Activated T-helper 2 cell treated with anti-CD3 and anti-CD28 coated beads, Interferon-gamma antibody, Interleukin-2, Interleukin-4, amounts not matched to agents 10 μg/mL and 5 μg/mL and 100 μg/mL, durations not matched to agents 14 hours and 24 hours and 36 hours (primary cell): ENCODE measurements around the gene HCRT. TPM values are rescaled to one million over a fixed set of nuclear protein-coding genes. Genes with fewer than 3 reads are reported as not detected.
A peak's percentile ranks its signal among the peaks of the same experiment; 100 is the strongest.
"Not testable (repeated sequence)": the region's sequence is repeated elsewhere in the genome, so short reads cannot be mapped to it uniquely, and the experiment has no call there.

Experiments
- DNase-seq: peaks from one replicate; pipeline ENCODE4 v3.0.0; 2021; ENCODE audit warnings: low spot score
- H3K27ac Mint-ChIP-seq: one replicate; pipeline ENCODE4 v1.8.0; 2021; ENCODE audit warnings: mixed read lengths
- H3K27me3 Mint-ChIP-seq: one replicate; pipeline ENCODE4 v1.8.0; 2021; ENCODE audit warnings: low read depth, mixed read lengths
- H3K36me3 Mint-ChIP-seq: one replicate; pipeline ENCODE4 v1.8.0; 2021; ENCODE audit warnings: low read depth, mixed read lengths
- H3K4me1 Mint-ChIP-seq: one replicate; pipeline ENCODE4 v1.8.0; 2021; ENCODE audit warnings: low read depth, mixed read lengths
- H3K4me3 Mint-ChIP-seq: one replicate; pipeline ENCODE4 v1.8.0; 2021; ENCODE audit warnings: low read depth, mild to moderate bottlenecking, moderate library complexity, mixed read lengths
- H3K9me3 Mint-ChIP-seq: one replicate; pipeline ENCODE4 v1.8.0; 2021; ENCODE audit warnings: mixed read lengths
- intact Hi-C: fragments of 100-400 bp; cut with micrococcal nuclease; formaldehyde crosslinking; loops from one replicate; pipeline ENCODE4 v1.15.1; 2023
- total RNA-seq: library from RNA; stranded (reverse); gene quantifications from 2 replicates; pipeline ENCODE4 v1.2.3, GENCODE V29; 2022

The HCRT gene
- total RNA-seq, 1 donor from 2014 or later = not detected

DNA sequence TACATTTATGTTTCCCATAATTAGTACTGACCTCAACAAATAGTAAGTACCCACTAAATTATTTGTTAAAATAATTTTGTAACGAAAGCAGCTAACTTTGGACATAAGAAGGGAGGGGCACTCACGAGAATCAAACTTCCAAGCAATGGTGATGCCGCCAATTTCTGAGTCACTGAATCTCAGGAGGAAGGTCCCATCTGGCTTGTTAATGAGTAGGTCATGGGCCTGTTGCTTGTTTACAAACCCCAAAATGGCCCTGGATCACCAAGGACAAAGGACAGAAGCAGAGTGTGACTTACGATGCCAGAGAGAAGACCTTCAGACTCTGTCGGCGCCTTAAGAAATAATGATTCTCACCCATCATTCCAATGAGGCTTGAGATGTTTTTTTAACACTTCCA, 24.8 kb upstream of the HCRT start:
- no peaks in the 10 kb centered on the region for H3K27me3 Mint-ChIP-seq
- H3K4me3 Mint-ChIP-seq = no peak overlapping the region
- intact Hi-C loops = no loop called here
- DNase-seq = no peak
- no peak overlapping the region for H3K27ac Mint-ChIP-seq
- peaks cover 7% of the 10 kb centered on the region for H3K4me1 Mint-ChIP-seq
- peaks cover 72% of the 10 kb centered on the region for H3K36me3 Mint-ChIP-seq
- H3K9me3 Mint-ChIP-seq = no peaks in the 10 kb centered on the region

DNA sequence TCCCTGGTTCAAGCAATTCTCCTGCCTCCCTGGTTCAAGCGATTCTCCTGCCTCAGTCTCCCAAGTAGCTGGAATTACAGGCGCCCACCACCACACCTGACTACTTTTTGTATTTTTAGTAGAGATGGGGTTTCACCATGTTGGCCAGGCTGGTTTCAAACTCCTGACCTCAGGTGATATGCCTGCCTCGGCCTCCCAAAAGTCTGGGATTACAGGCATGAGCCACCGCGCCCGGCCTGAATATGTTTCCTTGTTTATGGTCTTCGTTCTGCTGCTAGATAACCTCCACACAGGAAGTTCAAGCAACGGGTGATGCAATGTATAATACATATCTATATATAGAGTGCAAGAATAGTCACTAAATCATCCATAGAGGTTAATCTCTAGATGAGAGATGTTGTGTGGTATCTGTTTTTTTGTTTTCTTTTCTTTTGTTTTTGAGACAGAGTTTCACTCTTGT, 20.9 kb upstream of the HCRT start:
- H3K27me3 Mint-ChIP-seq, DNase-seq, H3K4me1 Mint-ChIP-seq, H3K4me3 Mint-ChIP-seq, intact Hi-C loops, H3K9me3 Mint-ChIP-seq, H3K27ac Mint-ChIP-seq: not testable (repeated sequence)
- H3K36me3 Mint-ChIP-seq = peaks cover 85% of the 10 kb centered on the region

DNA sequence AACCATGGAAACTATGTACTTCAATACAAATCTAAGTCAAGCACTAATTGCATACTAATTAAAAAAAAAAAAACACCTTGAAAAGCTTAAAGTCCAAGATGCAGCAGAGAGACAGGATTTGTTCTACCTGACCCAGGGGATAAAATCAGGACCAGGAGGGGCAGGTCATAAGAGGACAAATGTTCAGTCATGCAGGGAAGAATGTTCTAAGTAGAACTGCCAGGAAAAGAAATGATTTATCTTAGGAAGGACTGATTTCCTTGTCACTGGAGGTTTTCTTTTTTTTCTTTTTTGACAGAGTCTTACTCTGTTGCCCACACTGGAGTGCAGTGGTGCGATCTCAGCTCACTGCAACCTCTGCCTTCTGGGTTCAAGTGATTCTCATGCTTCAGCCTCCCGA, 18.1 kb upstream of the HCRT start:
- no peaks in the 10 kb centered on the region for H3K9me3 Mint-ChIP-seq
- no peak for DNase-seq
- H3K27me3 Mint-ChIP-seq = no peaks in the 10 kb centered on the region
- H3K4me3 Mint-ChIP-seq = no peak overlapping the region
- H3K4me1 Mint-ChIP-seq = no peaks in the 10 kb centered on the region
- no peak overlapping the region for H3K27ac Mint-ChIP-seq
- H3K36me3 Mint-ChIP-seq = peaks cover 79% of the 10 kb centered on the region
- intact Hi-C loops = no loop called here

DNA sequence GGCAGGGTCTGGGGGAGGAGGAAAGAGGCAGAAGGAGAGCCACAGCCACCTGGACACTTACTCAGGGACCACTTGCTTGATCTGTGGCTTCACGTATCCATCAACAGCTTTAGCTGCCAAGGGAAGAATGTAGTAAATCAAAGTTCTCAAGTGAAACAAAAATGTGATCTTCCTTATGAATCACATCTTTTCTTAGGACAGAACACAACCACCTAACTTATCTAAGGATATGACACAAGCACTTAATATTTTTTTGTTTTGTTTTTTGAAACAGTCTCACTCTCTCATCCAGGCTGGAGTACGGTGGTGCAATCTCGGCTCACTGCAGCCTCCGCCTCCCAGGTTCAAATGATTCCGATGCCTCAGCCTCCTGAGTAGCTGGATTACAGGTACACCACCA, 17.4 kb upstream of the HCRT start:
- H3K4me1 Mint-ChIP-seq = no peaks in the 10 kb centered on the region
- no peaks in the 10 kb centered on the region for H3K9me3 Mint-ChIP-seq
- no peak overlapping the region for H3K4me3 Mint-ChIP-seq
- DNase-seq = no peak
- peaks cover 78% of the 10 kb centered on the region for H3K36me3 Mint-ChIP-seq
- intact Hi-C loops = no loop called here
- no peaks in the 10 kb centered on the region for H3K27me3 Mint-ChIP-seq
- H3K27ac Mint-ChIP-seq = no peak overlapping the region

DNA sequence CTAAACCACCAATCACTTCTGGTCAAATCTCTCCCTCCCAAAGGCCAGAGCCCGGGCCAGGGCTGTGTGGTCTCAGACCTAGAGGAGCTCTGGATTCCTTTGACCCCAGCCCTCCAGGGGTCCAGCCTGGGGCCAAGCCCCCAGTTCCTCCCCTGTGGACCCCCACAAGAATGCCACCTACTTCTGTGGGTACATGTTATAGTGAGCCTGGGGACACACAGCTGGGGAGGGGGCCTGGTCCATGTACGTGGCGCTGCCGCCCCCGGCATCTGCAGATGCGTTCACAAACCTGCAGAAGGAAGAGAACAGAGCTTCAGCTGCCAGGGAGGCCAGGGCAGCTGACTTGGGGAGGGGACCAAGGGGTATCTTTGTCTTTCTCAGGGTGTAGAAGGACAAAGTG, 16.9 kb upstream of the HCRT start:
- intact Hi-C loops = no loop called here
- no peak for DNase-seq
- no peak overlapping the region for H3K27ac Mint-ChIP-seq
- H3K9me3 Mint-ChIP-seq = no peaks in the 10 kb centered on the region
- H3K4me3 Mint-ChIP-seq = no peak overlapping the region
- H3K4me1 Mint-ChIP-seq = no peaks in the 10 kb centered on the region
- no peaks in the 10 kb centered on the region for H3K27me3 Mint-ChIP-seq
- H3K36me3 Mint-ChIP-seq = peaks cover 73% of the 10 kb centered on the region

DNA sequence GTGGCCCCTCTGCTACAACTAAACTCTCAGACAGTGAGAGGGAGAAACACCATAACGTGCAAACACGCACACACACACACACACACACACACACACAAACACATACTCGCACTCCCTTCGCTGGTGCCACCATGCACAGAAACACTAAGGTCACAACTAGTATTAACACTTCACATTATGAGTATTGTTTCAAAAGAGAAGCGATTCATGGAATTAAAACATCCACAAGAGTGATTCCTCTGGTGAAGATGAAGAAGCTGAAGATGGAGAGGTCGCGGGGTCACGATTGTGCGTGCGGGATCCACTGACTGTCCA, 16.2 kb upstream of the HCRT start:
- Mint-ChIP-seq H3K9me3 (no peaks in the 10 kb centered on the region), H3K27me3 (no peaks in the 10 kb centered on the region), H3K4me3 (no peak overlapping the region), H3K36me3 (peaks cover 66% of the 10 kb centered on the region), H3K27ac (no peak overlapping the region), H3K4me1 (no peaks in the 10 kb centered on the region)
- DNase-seq = no peak
- intact Hi-C loops = no loop called here

DNA sequence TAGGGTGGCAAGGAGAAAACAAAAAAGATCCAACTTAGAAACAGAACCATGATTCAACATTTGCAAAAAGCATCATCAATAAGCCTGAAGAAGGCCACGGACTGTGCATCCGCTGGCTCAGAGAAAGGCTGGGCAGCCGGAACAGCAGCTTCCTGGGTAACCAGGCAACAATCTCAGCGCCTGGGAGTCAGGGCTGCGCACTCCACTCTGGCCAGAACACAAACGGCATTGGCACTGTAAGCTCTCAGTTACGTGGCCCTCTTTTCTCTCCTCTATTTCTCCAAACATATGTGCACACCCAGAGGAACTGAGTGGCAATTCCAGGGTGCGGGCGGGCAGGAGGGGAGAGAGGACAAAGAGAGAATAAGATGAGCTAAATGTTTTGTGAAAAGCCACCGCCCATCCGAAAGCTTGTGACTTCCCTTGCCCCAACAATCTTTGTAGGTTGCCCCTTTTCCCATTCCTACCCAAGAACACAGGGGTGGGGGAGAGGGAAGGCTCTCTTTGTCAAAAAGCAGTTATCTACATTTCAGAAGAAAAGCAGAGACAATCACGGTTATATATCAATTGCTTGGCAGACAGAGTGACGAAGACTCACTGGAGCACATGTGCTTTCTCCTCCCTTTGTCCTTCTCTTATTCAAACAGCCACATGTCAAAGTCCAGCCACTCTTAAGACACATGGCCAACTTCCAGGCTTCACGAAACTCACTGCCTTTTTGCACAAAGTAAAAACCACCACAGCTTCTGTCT, 15.6 kb upstream of the HCRT start:
- no peaks in the 10 kb centered on the region for H3K9me3 Mint-ChIP-seq
- H3K36me3 Mint-ChIP-seq = peaks cover 60% of the 10 kb centered on the region
- H3K27ac Mint-ChIP-seq = no peak overlapping the region
- H3K4me1 Mint-ChIP-seq = no peaks in the 10 kb centered on the region
- H3K27me3 Mint-ChIP-seq = no peaks in the 10 kb centered on the region
- DNase-seq = no peak
- intact Hi-C loops = no loop called here
- no peak overlapping the region for H3K4me3 Mint-ChIP-seq

DNA sequence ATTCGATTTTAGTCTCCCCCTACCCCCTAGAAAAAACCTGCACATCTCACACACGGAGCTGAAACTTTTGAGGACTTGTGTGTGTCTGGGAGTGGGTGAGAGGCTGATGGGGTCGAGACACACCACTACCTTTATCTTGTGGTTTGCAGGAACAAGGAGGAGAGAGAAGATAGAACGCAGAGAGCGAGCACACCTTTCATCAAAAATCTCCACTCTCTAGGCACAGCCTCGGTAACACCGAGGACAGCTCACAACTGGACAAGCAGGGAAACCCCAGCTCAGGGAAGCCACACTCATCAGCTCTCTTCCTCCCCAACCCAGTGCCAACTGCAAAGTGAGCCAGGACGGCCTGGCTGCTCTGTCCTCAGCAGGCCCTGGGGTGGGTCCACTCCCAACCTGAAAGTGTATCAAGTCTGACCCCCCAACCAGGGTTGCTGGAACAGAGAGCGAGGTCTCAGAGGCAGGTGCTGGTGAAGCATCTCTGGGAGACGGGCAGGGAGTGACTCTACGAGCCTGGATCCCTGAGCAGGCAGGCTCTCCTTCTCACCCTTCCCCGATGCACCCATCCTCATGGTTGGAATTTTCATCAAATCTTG, 14.3 kb upstream of the HCRT start:
- H3K36me3 Mint-ChIP-seq = peaks cover 47% of the 10 kb centered on the region
- no peak overlapping the region for H3K27ac Mint-ChIP-seq
- intact Hi-C loops = no loop called here
- H3K27me3 Mint-ChIP-seq = no peaks in the 10 kb centered on the region
- H3K4me3 Mint-ChIP-seq = no peak overlapping the region
- peaks cover 4% of the 10 kb centered on the region for H3K4me1 Mint-ChIP-seq
- DNase-seq = no peak
- H3K9me3 Mint-ChIP-seq = no peaks in the 10 kb centered on the region

DNA sequence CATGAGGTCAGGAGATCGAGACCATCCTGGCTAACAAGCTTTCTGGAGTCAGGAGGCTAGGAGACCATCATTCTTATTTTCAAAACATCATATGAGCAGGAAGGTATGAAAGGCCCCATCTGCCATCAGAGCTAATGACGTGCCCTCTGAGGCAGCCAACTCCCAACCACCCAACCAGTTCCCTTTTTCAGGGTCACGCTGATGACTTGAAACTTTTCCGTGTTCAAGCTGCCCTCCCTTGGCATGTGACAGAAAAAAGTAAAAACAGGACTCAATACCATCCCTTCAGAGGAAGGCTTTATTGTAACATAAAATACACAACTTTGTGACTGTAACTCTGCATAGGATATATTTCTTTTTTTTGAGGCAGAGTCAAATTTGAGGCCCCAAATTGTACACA, 13.6 kb upstream of the HCRT start:
- no peak for DNase-seq
- intact Hi-C loops = no loop called here
- no peaks in the 10 kb centered on the region for H3K27me3 Mint-ChIP-seq
- H3K4me1 Mint-ChIP-seq = peaks cover 8% of the 10 kb centered on the region
- no peak overlapping the region for H3K27ac Mint-ChIP-seq
- peaks cover 41% of the 10 kb centered on the region for H3K36me3 Mint-ChIP-seq
- no peaks in the 10 kb centered on the region for H3K9me3 Mint-ChIP-seq
- no peak overlapping the region for H3K4me3 Mint-ChIP-seq

DNA sequence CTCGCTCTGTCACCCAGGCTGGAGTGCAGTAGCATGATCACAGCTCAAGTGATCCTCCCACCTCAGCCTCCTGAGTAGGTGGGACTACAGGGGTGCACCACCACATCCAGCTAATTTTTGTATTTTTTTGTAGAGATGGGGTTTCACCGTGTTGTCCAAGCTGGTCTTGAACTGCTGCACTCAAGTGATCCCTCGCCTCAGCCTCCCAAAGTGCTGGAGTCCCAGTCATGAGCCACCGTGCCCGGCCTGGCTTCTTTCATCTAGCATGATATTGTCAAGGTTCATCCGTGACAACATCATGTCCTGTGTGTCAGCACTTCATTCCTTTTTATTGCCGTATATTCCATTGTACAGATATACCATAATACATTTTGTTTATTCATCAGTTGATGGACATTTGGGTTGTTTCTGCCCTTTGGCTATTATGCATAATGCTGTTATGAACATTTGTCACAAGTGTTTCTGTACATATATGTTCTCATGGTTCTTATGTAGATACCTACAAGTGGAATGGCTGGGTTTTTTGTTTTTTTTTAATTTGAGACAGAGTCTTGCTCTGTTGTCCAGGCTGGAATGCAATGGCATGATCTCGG, 12.4 kb upstream of the HCRT start:
- H3K27ac Mint-ChIP-seq = no peak overlapping the region
- peaks cover 15% of the 10 kb centered on the region for H3K4me1 Mint-ChIP-seq
- intact Hi-C loops = no loop called here
- H3K36me3 Mint-ChIP-seq = peaks cover 31% of the 10 kb centered on the region
- no peak for DNase-seq
- H3K4me3 Mint-ChIP-seq = no peak overlapping the region
- no peaks in the 10 kb centered on the region for H3K9me3 Mint-ChIP-seq
- H3K27me3 Mint-ChIP-seq = no peaks in the 10 kb centered on the region

DNA sequence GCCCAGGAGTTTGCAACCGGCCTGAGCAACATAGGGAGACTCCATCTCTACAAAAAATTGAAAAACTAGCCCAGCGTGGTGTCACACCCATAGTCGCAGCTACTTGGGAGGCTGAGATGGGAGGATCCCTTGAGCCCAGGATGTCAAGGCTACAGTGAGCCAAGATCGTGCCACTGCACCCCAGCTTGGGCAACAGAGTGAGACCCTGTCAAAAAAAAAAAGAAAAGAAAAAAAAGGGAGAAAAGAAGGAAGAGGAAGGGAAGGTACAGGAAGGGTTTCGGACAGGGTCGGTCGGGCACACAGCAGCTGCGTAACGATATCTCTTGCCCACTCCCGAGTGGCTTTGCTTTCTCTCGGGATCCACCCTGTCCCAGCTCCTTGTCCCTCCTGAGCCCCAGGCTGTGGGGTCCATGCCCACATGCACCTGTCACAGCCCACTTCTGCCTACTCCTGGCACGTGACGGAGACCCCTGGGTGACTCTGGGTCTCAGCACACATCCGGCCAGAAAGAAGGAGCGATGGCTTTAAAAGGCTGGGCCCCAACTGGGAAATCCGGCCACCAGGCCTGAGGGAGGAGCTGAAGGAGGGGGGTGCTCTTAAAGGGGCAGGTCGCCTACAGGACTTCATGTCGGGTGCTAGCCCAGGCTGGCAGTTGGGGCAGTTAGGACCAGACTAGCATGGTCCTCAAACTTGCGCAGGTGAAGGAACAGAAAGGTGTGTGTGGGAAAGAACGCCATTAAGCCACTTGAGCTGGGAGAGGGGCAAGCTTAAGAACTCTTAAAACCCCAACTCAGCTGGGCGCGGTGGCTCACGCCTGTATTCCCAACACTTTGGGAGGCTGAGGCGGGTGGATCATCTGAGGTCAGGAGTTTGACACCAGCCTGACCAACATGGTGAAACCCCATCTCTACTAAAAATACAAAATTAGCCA, 9.0 kb upstream of the HCRT start, which contains the start of gene GHDC:
GHDC (minus strand) TSS at position 526 of the 931 bp plus-strand sequence. CDS start 913 bp downstream, outside the sequence.
- intact Hi-C loops = no loop called here
- DNase-seq = peak; percentile 74
- peak within 1 kb of the TSS; percentile 93 for H3K27ac Mint-ChIP-seq
- H3K4me3 Mint-ChIP-seq = peak within 1 kb of the TSS; percentile 96
- H3K4me1 Mint-ChIP-seq = peaks cover 17% of the 10 kb centered on the region
- H3K27me3 Mint-ChIP-seq = no peaks in the 10 kb centered on the region
- H3K36me3 Mint-ChIP-seq = peaks cover under 1% of the 10 kb centered on the region
- H3K9me3 Mint-ChIP-seq = no peaks in the 10 kb centered on the region

DNA sequence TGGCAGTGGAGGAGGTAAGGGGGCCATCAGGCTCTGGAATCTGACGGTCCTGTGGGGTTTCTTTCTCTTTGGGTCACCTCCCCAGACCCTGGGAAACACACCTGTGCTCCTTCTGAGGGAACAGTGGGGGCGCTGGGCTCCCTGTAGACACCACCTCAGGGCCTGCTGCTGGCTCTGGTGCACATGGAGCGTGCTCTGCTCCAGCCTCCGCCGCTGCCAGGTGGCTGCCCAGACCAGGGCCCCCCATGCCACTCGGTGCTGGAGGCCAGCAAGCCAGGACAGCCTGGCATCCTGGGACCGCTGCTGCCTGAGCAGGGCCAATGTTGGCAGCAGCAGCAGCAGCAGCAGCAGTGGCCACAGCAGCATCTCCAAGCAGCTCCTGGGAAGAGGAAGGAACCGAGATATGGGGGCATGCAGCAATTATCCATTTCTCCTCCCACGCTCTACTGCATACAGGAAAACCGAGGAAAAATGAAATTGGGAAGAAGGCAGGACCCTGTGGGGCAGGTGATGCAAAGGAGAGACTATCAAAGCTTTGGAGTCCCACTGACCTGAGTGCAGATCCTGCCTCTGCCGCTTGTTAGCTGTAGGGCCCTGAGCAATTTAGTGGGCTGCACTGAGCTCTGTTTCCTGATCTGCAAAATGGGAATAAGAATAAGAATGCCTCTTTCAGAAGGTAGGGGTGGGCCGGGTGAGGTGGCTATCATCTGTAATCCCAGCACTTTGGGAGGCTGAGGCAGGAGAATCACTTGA, 8.1 kb upstream of the HCRT start:
- Mint-ChIP-seq H3K27ac (peak overlapping the region; percentile 93), H3K9me3 (no peaks in the 10 kb centered on the region), H3K27me3 (no peaks in the 10 kb centered on the region), H3K4me1 (peaks cover 17% of the 10 kb centered on the region), H3K4me3 (peak overlapping the region; percentile 96), H3K36me3 (no peaks in the 10 kb centered on the region)
- intact Hi-C loops = no loop called here
- no peak for DNase-seq
